Testis (tissue), 2 donors: Measurements from ENCODE around the gene JAK3.

ENCODE experiments used
- POLR2A ChIP-seq: fragments of 450-650 bp; IDR thresholded peaks from one replicate; pipeline ENCODE4 v1.6.1; 2017; ENCODE audit warnings: antibody characterized with exemption, mild to moderate bottlenecking, moderate library complexity
- TF ChIP-seq, protein P1 (sequence below), 3 experiments: fragments of 450-650 bp in 2 of 3; fragments of 200-600 bp in 1 of 3; sonication (generic) in 1 of 3; IDR thresholded peaks; one replicate each; pipeline ENCODE4 v1.5.1; 2016 to 2019; ENCODE audit warnings: antibody characterized with exemption in 3 of 3, mild to moderate bottlenecking in 2 of 3, moderate library complexity in 1 of 3

DNA sequence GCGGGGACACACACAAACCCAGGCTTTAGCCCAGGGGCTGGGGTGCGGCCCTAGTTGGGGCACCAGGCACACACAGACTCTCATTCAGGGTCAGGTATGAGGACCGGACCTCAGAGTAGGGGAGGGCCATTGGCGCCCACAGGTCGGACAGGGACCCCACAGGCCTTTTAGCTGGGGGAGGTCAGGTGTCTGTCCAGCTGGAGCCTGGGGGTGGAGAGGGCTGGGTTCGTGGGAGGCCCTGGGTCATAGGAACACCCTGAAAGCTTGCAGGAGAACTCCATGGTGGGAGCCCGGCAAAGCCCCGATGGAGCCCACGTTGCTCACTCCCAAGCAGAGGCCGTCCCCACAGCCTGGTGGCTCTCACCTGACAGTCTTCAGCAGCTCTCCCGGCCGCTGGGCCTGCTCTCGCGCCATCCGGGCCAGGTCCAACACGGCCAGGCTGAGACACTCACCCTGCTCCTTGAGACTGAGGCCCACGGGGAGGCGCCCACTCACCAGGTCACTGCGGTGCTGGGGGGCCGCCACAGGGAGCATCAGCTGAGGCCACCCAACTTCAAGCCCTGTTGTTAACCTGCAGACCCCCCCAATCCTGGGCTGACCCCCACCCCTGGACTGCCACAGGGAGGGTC lies 5.0 kb downstream of the JAK3 start:
- TF ChIP-seq, protein P1, sequence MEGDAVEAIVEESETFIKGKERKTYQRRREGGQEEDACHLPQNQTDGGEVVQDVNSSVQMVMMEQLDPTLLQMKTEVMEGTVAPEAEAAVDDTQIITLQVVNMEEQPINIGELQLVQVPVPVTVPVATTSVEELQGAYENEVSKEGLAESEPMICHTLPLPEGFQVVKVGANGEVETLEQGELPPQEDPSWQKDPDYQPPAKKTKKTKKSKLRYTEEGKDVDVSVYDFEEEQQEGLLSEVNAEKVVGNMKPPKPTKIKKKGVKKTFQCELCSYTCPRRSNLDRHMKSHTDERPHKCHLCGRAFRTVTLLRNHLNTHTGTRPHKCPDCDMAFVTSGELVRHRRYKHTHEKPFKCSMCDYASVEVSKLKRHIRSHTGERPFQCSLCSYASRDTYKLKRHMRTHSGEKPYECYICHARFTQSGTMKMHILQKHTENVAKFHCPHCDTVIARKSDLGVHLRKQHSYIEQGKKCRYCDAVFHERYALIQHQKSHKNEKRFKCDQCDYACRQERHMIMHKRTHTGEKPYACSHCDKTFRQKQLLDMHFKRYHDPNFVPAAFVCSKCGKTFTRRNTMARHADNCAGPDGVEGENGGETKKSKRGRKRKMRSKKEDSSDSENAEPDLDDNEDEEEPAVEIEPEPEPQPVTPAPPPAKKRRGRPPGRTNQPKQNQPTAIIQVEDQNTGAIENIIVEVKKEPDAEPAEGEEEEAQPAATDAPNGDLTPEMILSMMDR (IDR thresholded peaks at IDR 0.05), result no peak
- no peak for TF ChIP-seq POLR2A
